Measurements from ENCODE around the gene KDM2A.

- TF ChIP-seq CTCF (IDR thresholded peaks at IDR 0.05) (no peak), POLR2A (IDR thresholded peaks at IDR 0.05) (no peak)
Observed at GRCh38 chr11:67288198-67288451, 169.1 kb downstream of the KDM2A start.

Measured in prostate gland (tissue), 2 donors.